Measurements from ENCODE around the gene IFIT1.
A peak's percentile ranks its signal among the peaks of the same experiment; 100 is the strongest.

IFIT1 gene, protein sequence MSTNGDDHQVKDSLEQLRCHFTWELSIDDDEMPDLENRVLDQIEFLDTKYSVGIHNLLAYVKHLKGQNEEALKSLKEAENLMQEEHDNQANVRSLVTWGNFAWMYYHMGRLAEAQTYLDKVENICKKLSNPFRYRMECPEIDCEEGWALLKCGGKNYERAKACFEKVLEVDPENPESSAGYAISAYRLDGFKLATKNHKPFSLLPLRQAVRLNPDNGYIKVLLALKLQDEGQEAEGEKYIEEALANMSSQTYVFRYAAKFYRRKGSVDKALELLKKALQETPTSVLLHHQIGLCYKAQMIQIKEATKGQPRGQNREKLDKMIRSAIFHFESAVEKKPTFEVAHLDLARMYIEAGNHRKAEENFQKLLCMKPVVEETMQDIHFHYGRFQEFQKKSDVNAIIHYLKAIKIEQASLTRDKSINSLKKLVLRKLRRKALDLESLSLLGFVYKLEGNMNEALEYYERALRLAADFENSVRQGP

DNA sequence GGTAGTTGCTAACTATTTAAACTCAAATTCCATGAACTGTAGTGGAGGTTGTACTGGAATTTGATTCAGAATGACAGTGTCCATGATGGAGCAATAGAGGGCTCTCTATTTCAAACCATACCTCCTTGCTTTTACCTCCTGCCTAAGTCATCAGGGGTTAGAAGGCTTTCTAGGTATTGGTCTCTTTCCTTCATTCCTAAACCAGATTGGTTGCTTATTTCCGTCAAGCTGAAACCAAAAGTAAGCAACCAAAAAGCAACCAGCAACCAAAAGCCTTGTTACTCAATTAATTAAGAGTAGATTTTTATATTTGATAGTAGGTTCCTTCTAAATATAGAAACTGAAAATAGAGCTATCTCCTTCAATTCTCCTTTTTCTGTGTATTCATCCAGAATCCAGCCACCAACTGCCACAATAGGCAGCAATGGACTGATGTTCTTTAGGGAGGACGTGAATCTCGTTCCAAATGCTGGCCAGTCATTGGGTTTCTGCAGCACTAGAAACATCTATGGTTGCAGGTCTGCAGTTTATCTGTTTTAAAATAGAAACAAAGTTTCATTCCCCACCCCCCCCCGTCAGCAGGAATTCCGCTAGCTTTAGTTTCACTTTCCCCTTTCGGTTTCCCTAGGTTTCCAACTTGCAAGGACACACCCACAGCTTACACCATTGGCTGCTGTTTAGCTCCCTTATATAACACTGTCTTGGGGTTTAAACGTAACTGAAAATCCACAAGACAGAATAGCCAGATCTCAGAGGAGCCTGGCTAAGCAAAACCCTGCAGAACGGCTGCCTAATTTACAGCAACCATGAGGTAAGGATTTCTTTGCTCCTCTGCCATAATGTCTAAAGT is at the start of gene IFIT1:
TSS of gene IFIT1 (plus strand) at position 717 of the 850 bp plus-strand sequence. CDS start at position 807, 90 bp downstream.
- Histone ChIP-seq H3K27ac (ENCODE audit: extremely low read depth, low read depth, low read length) (peak within 1 kb of the TSS; percentile 40; the same call in 1 of the 2 replicates), H3K9me3 (ENCODE audit: control insufficient read depth, insufficient read depth, low read depth, low read length) (no peaks in the 10 kb centered on the region), H3K4me1 (ENCODE audit: control insufficient read depth, insufficient read depth, low read length) (0 out of 2 replicates have a peak, but pooled peaks cover 4% of the 10 kb centered on the region), H3K36me3 (ENCODE audit: control insufficient read depth in 2 of 2, insufficient read depth in 1 of 2, low read length in 2 of 2) (no peaks in the 10 kb centered on the region), H3K4me3 (ENCODE audit: low read depth, low read length) (peak within 1 kb of the TSS; percentile 74)
- POLR2A ChIA-PET, result interaction anchor here (0.5 to 1.2 kb wide), 10 partner anchors 10 to 401 kb away, joined by 3 to 9 read pairs (median 3); partner anchors contain the start of gene LIPA
- CTCF ChIA-PET, result interaction anchor here (0.6 to 1.7 kb wide), 9 partner anchors 22 to 413 kb away, joined by 3 to 5 read pairs (median 3); partner anchors contain the start of gene IFIT5
- TF ChIP-seq, protein P1, sequence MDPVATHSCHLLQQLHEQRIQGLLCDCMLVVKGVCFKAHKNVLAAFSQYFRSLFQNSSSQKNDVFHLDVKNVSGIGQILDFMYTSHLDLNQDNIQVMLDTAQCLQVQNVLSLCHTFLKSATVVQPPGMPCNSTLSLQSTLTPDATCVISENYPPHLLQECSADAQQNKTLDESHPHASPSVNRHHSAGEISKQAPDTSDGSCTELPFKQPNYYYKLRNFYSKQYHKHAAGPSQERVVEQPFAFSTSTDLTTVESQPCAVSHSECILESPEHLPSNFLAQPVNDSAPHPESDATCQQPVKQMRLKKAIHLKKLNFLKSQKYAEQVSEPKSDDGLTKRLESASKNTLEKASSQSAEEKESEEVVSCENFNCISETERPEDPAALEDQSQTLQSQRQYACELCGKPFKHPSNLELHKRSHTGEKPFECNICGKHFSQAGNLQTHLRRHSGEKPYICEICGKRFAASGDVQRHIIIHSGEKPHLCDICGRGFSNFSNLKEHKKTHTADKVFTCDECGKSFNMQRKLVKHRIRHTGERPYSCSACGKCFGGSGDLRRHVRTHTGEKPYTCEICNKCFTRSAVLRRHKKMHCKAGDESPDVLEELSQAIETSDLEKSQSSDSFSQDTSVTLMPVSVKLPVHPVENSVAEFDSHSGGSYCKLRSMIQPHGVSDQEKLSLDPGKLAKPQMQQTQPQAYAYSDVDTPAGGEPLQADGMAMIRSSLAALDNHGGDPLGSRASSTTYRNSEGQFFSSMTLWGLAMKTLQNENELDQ (tag by site-specific recombination; IDR thresholded peaks at IDR 0.05; ENCODE audit: low read depth), result no peak
- TF ChIP-seq ZNF416 (tag by site-specific recombination; IDR thresholded peaks at IDR 0.05) (no peak), KLF10 (tag by site-specific recombination; IDR thresholded peaks at IDR 0.05) (peak; percentile 79), ZIC2 (tag by site-specific recombination; IDR thresholded peaks at IDR 0.05) (no peak), ZNF623 (tag by site-specific recombination; IDR thresholded peaks at IDR 0.05) (no peak), ZNF658 (tag by site-specific recombination; IDR thresholded peaks at IDR 0.05) (no peak), GLIS2 (tag by site-specific recombination; IDR thresholded peaks at IDR 0.05) (no peak), ZNF791 (tag by site-specific recombination; IDR thresholded peaks at IDR 0.05) (no peak), ZNF391 (tag by site-specific recombination; IDR thresholded peaks at IDR 0.05; ENCODE audit: borderline replicate concordance, low read depth) (no peak), YY2 (tag by site-specific recombination; IDR thresholded peaks at IDR 0.05) (no peak), HOXC10 (CRISPR knock-in tag; IDR thresholded peaks at IDR 0.05) (no peak), TCF7L2 (IDR thresholded peaks at IDR 0.05; ENCODE audit: borderline replicate concordance, low read depth, low read length) (no peak), ZNF184 (tag by site-specific recombination; IDR thresholded peaks at IDR 0.05) (no peak), ZNF37A (tag by site-specific recombination; IDR thresholded peaks at IDR 0.05) (no peak), ZNF146 (tag by site-specific recombination; IDR thresholded peaks at IDR 0.05) (no peak), ZNF350 (tag by site-specific recombination; IDR thresholded peaks at IDR 0.05) (peak; percentile 64; the same call in 1 of the 2 replicates), ZNF23 (tag by site-specific recombination; IDR thresholded peaks at IDR 0.05; ENCODE audit: borderline replicate concordance) (no peak), ZNF140 (tag by site-specific recombination; IDR thresholded peaks at IDR 0.05) (no peak), FEZF1 (tag by site-specific recombination; IDR thresholded peaks at IDR 0.05) (no peak), ZNF701 (tag by site-specific recombination; IDR thresholded peaks at IDR 0.05) (no peak), ZNF341 (tag by site-specific recombination; IDR thresholded peaks at IDR 0.05; ENCODE audit: low read depth) (peak; percentile 67), EGR2 (tag by site-specific recombination; IDR thresholded peaks at IDR 0.05; ENCODE audit: low read depth) (no peak), HOXA7 (CRISPR knock-in tag; IDR thresholded peaks at IDR 0.05; ENCODE audit: borderline replicate concordance) (no peak), KLF1 (tag by site-specific recombination; IDR thresholded peaks at IDR 0.05) (no peak)
- TF ChIP-seq, protein P2, sequence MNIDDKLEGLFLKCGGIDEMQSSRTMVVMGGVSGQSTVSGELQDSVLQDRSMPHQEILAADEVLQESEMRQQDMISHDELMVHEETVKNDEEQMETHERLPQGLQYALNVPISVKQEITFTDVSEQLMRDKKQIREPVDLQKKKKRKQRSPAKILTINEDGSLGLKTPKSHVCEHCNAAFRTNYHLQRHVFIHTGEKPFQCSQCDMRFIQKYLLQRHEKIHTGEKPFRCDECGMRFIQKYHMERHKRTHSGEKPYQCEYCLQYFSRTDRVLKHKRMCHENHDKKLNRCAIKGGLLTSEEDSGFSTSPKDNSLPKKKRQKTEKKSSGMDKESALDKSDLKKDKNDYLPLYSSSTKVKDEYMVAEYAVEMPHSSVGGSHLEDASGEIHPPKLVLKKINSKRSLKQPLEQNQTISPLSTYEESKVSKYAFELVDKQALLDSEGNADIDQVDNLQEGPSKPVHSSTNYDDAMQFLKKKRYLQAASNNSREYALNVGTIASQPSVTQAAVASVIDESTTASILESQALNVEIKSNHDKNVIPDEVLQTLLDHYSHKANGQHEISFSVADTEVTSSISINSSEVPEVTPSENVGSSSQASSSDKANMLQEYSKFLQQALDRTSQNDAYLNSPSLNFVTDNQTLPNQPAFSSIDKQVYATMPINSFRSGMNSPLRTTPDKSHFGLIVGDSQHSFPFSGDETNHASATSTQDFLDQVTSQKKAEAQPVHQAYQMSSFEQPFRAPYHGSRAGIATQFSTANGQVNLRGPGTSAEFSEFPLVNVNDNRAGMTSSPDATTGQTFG (tag by site-specific recombination; IDR thresholded peaks at IDR 0.05; ENCODE audit: borderline replicate concordance), result no peak
- TF ChIP-seq, protein P3, sequence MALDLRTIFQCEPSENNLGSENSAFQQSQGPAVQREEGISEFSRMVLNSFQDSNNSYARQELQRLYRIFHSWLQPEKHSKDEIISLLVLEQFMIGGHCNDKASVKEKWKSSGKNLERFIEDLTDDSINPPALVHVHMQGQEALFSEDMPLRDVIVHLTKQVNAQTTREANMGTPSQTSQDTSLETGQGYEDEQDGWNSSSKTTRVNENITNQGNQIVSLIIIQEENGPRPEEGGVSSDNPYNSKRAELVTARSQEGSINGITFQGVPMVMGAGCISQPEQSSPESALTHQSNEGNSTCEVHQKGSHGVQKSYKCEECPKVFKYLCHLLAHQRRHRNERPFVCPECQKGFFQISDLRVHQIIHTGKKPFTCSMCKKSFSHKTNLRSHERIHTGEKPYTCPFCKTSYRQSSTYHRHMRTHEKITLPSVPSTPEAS (tag by site-specific recombination; IDR thresholded peaks at IDR 0.05), result no peak

Measured in HEK293 (cell line).